HepG2 (cell line): Measurements from ENCODE around the gene SUV39H2. TPM values are rescaled to one million over a fixed set of nuclear protein-coding genes. Genes with fewer than 3 reads are reported as not detected.

ENCODE experiments used
- DBP ChIP-seq: sonication (generic); formaldehyde crosslinking; IDR thresholded peaks from 2 replicates; pipeline ENCODE4 v1.4.0; 2020; ENCODE audit warnings: missing genetic modification reagents; ENCODE audit errors: not compliant biosample characterization
- HIVEP1 ChIP-seq: sonication (generic); formaldehyde crosslinking; IDR thresholded peaks from 2 replicates; pipeline ENCODE4 v1.4.0; 2020; ENCODE audit warnings: mild to moderate bottlenecking, missing genetic modification reagents
- PAXIP1 ChIP-seq: sonication (generic); formaldehyde crosslinking; conservative IDR thresholded peaks from 2 replicates; pipeline ENCODE4 v1.4.0; 2020; ENCODE audit warnings: mild to moderate bottlenecking, missing genetic modification reagents, moderate library complexity
- POGK ChIP-seq: sonication (generic); formaldehyde crosslinking; conservative IDR thresholded peaks from 2 replicates; pipeline ENCODE4 v1.8.0; 2022; ENCODE audit warnings: mild to moderate bottlenecking, moderate library complexity, missing genetic modification reagents
- POLR2AphosphoS5 ChIP-seq: IDR thresholded peaks from 2 replicates; pipeline ENCODE4 v1.6.1; 2012; ENCODE audit warnings: low read depth, low read length
- SETDB1 ChIP-seq: sonication (generic); formaldehyde crosslinking; IDR thresholded peaks from 2 replicates; pipeline ENCODE4 v1.5.1; 2020; ENCODE audit warnings: missing genetic modification reagents, mild to moderate bottlenecking, borderline replicate concordance
- ZBTB14 ChIP-seq: sonication (generic); formaldehyde crosslinking; IDR thresholded peaks from 2 replicates; pipeline ENCODE4 v1.4.0; 2020; ENCODE audit warnings: missing genetic modification reagents
- ZBTB44 ChIP-seq: sonication (generic); formaldehyde crosslinking; IDR thresholded peaks from 2 replicates; pipeline ENCODE4 v1.4.0; 2020; ENCODE audit warnings: missing genetic modification reagents
- ZKSCAN8 ChIP-seq: IDR thresholded peaks from 2 replicates; pipeline ENCODE4 v1.6.1; 2016; ENCODE audit warnings: borderline replicate concordance, missing genetic modification reagents, missing compliant biosample characterization
- ZNF160 ChIP-seq: sonication (generic); formaldehyde crosslinking; IDR thresholded peaks from 2 replicates; pipeline ENCODE4 v1.8.0; 2022; ENCODE audit warnings: mild to moderate bottlenecking, inconsistent platforms, missing genetic modification reagents
- ZNF251 ChIP-seq: sonication (generic); formaldehyde crosslinking; IDR thresholded peaks from 2 replicates; pipeline ENCODE4 v1.9.0; 2021; ENCODE audit warnings: mild to moderate bottlenecking, missing genetic modification reagents
- ZNF281 ChIP-seq: sonication (generic); formaldehyde crosslinking; IDR thresholded peaks from 2 replicates; pipeline ENCODE4 v1.4.0; 2020; ENCODE audit warnings: missing genetic modification reagents, borderline replicate concordance
- ZNF326 ChIP-seq: sonication (generic); formaldehyde crosslinking; IDR thresholded peaks from 2 replicates; pipeline ENCODE4 v1.4.0; 2020; ENCODE audit warnings: missing genetic modification reagents, borderline replicate concordance
- ZNF605 ChIP-seq: sonication (generic); formaldehyde crosslinking; IDR thresholded peaks from 2 replicates; pipeline ENCODE4 v1.8.0; 2022; ENCODE audit warnings: mild to moderate bottlenecking, missing genetic modification reagents
- ZNF816 ChIP-seq: sonication (generic); formaldehyde crosslinking; IDR thresholded peaks from 2 replicates; pipeline ENCODE4 v1.8.0; 2022; ENCODE audit warnings: missing genetic modification reagents, mild to moderate bottlenecking, borderline replicate concordance
- polyA plus RNA-seq, 8 experiments: library from polyadenylated mRNA; depleted of rRNA in 3 of 8; stranded (reverse) in 7 of 8; unstranded in 1 of 8; fragments of >200 nt; fragmentation: Illumina TruSeq in 4 of 8; extraction: Trizol in 4 of 8; gene quantifications; 2 replicates each; pipeline versions ENCODE4 v1.2.1 to v1.2.3, GENCODE V29; 2011 to 2016; ENCODE audit warnings: low read depth in 4 of 8, missing spikeins in 1 of 8, mixed read lengths in 1 of 8; ENCODE audit not compliant: insufficient read depth in 1 of 8
- total RNA-seq, 5 experiments: library from RNA; depleted of rRNA; stranded (reverse); fragments of >200 nt; fragmentation: Illumina TruSeq; extraction: Trizol; gene quantifications; 2 replicates each; pipeline ENCODE4 v1.2.3, GENCODE V29; 2016; ENCODE audit warnings: low read depth in 1 of 5

The SUV39H2 gene
- total and polyA plus RNA-seq, 2 of the 13 experiments (the other 11 are each of a cell fraction or from before 2014, with no cell fraction given), result 9.0 to 44.3 TPM

- TF ChIP-seq POGK (peak; percentile 86), ZNF281 (no peak), SETDB1 (no peak), ZBTB44 (CRISPR knock-in tag) (no peak), ZNF816 (peak; percentile 23; the same call in 1 of the 2 replicates), ZBTB14 (CRISPR knock-in tag) (no peak), ZNF605 (peak; percentile 83), PAXIP1 (CRISPR knock-in tag) (peak; percentile 12; the same call in 1 of the 2 replicates), ZNF160 (CRISPR knock-in tag) (peak; percentile 17; the same call in 1 of the 2 replicates), POLR2AphosphoS5 (peak; percentile 77), ZNF251 (CRISPR knock-in tag) (no peak), ZKSCAN8 (CRISPR knock-in tag) (no peak), DBP (CRISPR knock-in tag) (no peak), HIVEP1 (CRISPR knock-in tag) (peak; percentile 57), ZNF326 (CRISPR knock-in tag) (no peak)
These were observed 40.7 kb upstream of the SUV39H2 start, which contains the start of the genes CDNF, HSPA14 and MSANTD7 (continued) for GRCh38 chr10:14837757-14838581.
